Measurements from ENCODE around the gene EIF2AK2. TPM values are rescaled to one million over a fixed set of nuclear protein-coding genes. Genes with fewer than 3 reads are reported as not detected.

Gene EIF2AK2
- total and polyA plus RNA-seq, 10 of the 15 experiments (the other 5 are each of a cell fraction or from before 2014, with no cell fraction given) = 16.2 to 81.4 (median 63.3) TPM

- TF ChIP-seq ATF2 (IDR thresholded peaks at IDR 0.05; ENCODE audit: low read length) (no peak), RAD21 (IDR thresholded peaks at IDR 0.05; ENCODE audit: insufficient read depth, low read depth, low read length) (no peak), YBX1 (IDR thresholded peaks at IDR 0.05) (no peak), CREM (IDR thresholded peaks at IDR 0.05; ENCODE audit: low read depth) (no peak), YY1 (IDR thresholded peaks at IDR 0.05; ENCODE audit: low read depth, low read length) (0 out of 2 replicates have a peak, but pooled peaks have one; percentile 11), MEF2B (IDR thresholded peaks at IDR 0.05; ENCODE audit: partially characterized antibody, poor library complexity, severe bottlenecking) (peak; percentile 42)
These were observed 58.2 kb downstream of the EIF2AK2 start (continued) for GRCh38 chr2:37098416-37099118.

- H3K9ac ChIP-seq (ENCODE audit: control insufficient read depth, insufficient read depth, low read length) = no peak overlapping the region
- peaks cover 5 to 35% of the 10 kb centered on the region in 2 experiments; a peak in 3 of 4 replicates for H3K36me3 ChIP-seq (ENCODE audit: control insufficient read depth in 2 of 2, insufficient read depth in 2 of 2, low read length in 1 of 2)
- H3K4me3 ChIP-seq = no peak overlapping the region
- ChIA-PET POLR2A (interaction anchor here (2.2 kb wide), 1 partner anchor 11 kb away, joined by 4 read pairs; no protein-coding TSS in a partner anchor), SMC1A (ENCODE audit: uncharacterized antibody, unreplicated experiment) (interaction anchor here (1.1 to 1.8 kb wide), 4 partner anchors 8 to 58 kb away, joined by 3 to 6 read pairs (median 4); partner anchors contain the start of genes GPATCH11 and HEATR5B), CTCF (no interaction called here), RAD21 (ENCODE audit: unreplicated experiment) (interaction anchor here (1.5 kb wide), 1 partner anchor 19 kb away, joined by 6 read pairs; no protein-coding TSS in a partner anchor)
- 0% methylated on average over 1 of the region's 1 CpG for WGBS (ENCODE audit: insufficient coverage, insufficient replicate concordance, low lambda C conversion rate, missing lambda C conversion rate)
- H3K4me1 ChIP-seq (ENCODE audit: control insufficient read depth, insufficient read depth, low read length) = peaks cover 12% of the 10 kb centered on the region
- intact Hi-C loops (cut with micrococcal nuclease; ENCODE audit: unreplicated experiment) = no loop called here
- H4K20me1 ChIP-seq (ENCODE audit: control insufficient read depth, insufficient read depth) = no peaks in the 10 kb centered on the region
- no peaks in the 10 kb centered on the region for H3K9me3 ChIP-seq (replicated peaks; ENCODE audit: control insufficient read depth, insufficient read depth, low read length)
- H3K27ac ChIP-seq (ENCODE audit: control insufficient read depth, insufficient read depth) = no peak overlapping the region
- in situ Hi-C loops (cut with MboI) = no loop called here
- no peak overlapping the region for H3K4me2 ChIP-seq (ENCODE audit: control insufficient read depth, insufficient read depth)
- no peaks in the 10 kb centered on the region for H3K27me3 ChIP-seq (replicated peaks in 1 of 2; ENCODE audit: control insufficient read depth in 2 of 2, insufficient read depth in 2 of 2, low read length in 1 of 2)
- H3K79me2 ChIP-seq (ENCODE audit: control insufficient read depth, insufficient read depth, low read length) = peaks cover 6% of the 10 kb centered on the region
- DNase-seq (ENCODE audit: low read depth, low spot score) (no peak), ATAC-seq (peak; percentile 43; the same call in 2 of the 3 replicates), FAIRE-seq (no peak)
- no peak overlapping the region for H2AFZ ChIP-seq (ENCODE audit: control insufficient read depth, low read depth, low read length)
- TSS peak; percentile 58 for BruUV-seq (replicated peaks)
- no peak for TF ChIP-seq ZZZ3 (IDR thresholded peaks at IDR 0.05; ENCODE audit: control insufficient read depth, insufficient read length, low read depth)
- TF ChIP-seq BACH1 (IDR thresholded peaks at IDR 0.05; ENCODE audit: borderline replicate concordance) = no peak
- TF ChIP-seq BCL11A (IDR thresholded peaks at IDR 0.05; ENCODE audit: low read depth, low read length) = no peak
- TF ChIP-seq MEF2B (IDR thresholded peaks at IDR 0.05; ENCODE audit: partially characterized antibody, poor library complexity, severe bottlenecking) = no peak
- no peak for TF ChIP-seq ETV6 (conservative IDR thresholded peaks at IDR 0.05 in 1 of 2, IDR thresholded peaks at IDR 0.05 in 1 of 2; ENCODE audit: borderline replicate concordance in 1 of 2, low read depth in 1 of 2)
- TF ChIP-seq RUNX3 (IDR thresholded peaks at IDR 0.05; ENCODE audit: low read length) = no peak
- no peak for TF ChIP-seq EGR1 (IDR thresholded peaks at IDR 0.05; ENCODE audit: borderline replicate concordance in 1 of 2, low read depth in 2 of 2, low read length in 2 of 2)
- no peak for TF ChIP-seq ZNF207 (IDR thresholded peaks at IDR 0.05; ENCODE audit: borderline replicate concordance)
- TF ChIP-seq E2F4 (IDR thresholded peaks at IDR 0.05; ENCODE audit: low read depth, low read length) = no peak
- no peak for TF ChIP-seq FOXM1 (IDR thresholded peaks at IDR 0.05; ENCODE audit: low read depth, low read length)
- TF ChIP-seq ESRRA (IDR thresholded peaks at IDR 0.05; ENCODE audit: low read length) = no peak
- TF ChIP-seq SPI1 (IDR thresholded peaks at IDR 0.05; ENCODE audit: borderline replicate concordance, insufficient read depth, low read depth, low read length) = peak; percentile 28; the same call in 1 of the 2 replicates
- no peak for TF ChIP-seq HSF1 (IDR thresholded peaks at IDR 0.05; ENCODE audit: low read depth, low read length)
These were observed 60.2 kb downstream of the EIF2AK2 start for GRCh38 chr2:37096568-37096967.

Measured in GM12878 (cell line).